T-helper 2 cell treated with Interferon-gamma antibody and Interleukin-4, amounts not matched to agents 100 ng/mL and 5 ng/mL, for 36 hours (primary cell): Measurements from ENCODE around the gene ADAMTS18. TPM values are rescaled to one million over a fixed set of nuclear protein-coding genes. Genes with fewer than 3 reads are reported as not detected.

Experiments used
- intact Hi-C: fragments of 100-400 bp; cut with micrococcal nuclease; formaldehyde crosslinking; loops from one replicate; pipeline ENCODE4 v1.15.1; 2023
- total RNA-seq: library from RNA; stranded (reverse); gene quantifications from 2 replicates; pipeline ENCODE4 v1.2.3, GENCODE V29; 2022

The ADAMTS18 gene
- total RNA-seq, 1 donor from 2014 or later: not detected

DNA sequence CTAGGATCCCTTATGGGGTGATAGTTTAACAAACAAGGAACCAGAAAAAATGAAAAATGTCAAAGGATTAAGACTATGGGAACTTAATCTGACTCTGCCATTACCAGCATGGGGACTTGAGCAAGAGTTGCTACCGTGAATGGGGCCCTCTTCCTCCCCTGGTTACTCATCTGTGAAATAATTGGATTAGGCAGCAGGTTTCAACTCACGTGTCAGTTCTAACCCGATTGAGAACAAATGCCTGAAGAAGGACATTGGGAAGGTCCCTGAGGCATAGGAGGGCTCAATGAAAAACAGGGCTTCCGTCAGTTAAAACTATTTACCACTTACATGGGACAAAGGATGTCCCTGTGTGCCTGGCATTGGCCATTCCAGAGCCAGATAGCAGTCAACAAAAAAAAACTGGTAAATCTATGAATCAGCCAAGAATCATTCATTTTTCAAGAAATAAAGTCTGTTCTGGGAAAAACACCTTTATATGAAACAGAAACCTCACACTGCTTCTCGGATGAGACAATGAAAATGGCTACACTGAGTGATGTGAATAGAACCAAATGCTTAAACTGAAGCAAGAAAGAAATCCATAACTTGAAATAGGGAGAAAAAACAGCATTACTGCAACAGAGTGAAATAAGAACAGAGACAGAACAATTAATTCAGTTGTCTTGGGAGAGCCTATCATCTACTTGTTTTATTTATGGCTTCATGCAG is 104.3 kb downstream of the ADAMTS18 start:
- intact Hi-C loops: no loop called here

DNA sequence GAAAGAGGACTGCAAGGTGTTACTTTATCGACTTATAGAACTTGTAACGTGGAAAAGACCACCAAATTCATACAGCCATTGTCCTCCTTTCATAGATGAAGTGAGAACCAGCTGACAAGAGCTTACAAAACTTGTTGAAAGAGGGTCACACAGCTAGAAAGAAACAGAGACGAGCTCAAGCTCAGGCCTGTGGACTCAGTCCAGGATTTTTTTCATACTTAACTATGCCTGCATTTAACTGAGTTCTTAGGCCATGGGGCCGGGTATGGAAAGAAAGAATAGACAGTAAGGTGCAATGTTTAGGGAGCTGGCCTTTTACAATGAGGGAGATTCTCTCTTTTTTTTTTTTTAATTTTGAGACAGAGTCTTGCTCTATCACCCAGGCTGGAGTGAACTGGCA is 106.1 kb downstream of the ADAMTS18 start:
- intact Hi-C loops: no loop called here

DNA sequence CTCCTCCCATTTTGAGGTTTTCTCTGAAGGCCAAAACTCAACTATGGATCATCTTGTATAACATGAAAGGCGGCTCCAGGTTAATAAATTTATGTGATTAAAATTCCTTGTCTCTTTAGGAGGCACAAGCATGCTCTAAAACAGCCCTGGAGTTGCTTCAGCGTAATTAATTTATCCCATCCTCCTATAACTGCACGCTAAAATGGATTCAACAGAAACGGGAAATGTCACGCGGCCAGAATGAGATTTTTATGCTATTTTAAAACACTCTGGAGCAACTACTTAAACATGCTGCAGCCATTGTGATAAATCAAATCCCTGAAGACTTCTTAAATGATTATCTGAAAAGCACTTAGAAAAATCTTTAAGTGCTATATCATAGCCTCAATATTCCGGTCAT is 106.6 kb downstream of the ADAMTS18 start:
- intact Hi-C loops: no loop called here

DNA sequence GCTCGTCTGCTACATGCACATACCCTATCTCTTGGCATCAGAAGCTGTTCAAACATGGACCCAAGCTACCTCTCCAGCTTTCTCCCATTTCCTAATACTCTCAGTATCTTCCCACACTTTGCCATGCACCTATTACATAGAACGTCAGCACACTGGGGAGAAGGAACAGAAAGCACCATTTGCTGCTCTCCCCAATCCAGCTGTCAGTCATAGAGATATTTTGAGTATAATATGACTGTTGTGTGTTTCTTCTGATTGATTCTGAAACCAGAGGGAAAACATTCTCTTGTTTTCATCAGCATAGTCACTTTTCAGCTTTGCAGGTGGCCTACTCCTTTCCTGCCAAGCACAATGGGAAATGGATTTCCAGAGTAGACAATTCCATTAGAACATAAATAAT is 107.1 kb downstream of the ADAMTS18 start:
- intact Hi-C loops: no loop called here

DNA sequence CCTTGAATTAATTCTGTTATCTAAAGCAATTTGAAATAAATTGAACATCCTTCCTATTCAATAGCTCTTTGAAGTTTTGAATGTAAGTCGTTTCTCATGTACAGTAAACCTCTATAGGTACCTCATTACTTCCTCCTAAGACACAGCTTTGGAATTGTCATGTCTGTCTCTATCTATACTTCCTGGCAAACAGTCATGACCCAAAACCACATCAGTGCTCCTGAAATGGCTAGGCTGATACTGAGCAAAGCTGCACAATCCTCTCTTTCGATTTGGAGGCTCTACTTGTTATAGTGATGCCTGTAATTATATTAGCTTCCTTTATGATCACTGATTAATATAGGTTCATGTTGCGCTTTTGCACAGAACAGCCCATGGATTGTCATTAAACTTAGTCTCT is 110.1 kb downstream of the ADAMTS18 start:
- intact Hi-C loops: no loop called here

DNA sequence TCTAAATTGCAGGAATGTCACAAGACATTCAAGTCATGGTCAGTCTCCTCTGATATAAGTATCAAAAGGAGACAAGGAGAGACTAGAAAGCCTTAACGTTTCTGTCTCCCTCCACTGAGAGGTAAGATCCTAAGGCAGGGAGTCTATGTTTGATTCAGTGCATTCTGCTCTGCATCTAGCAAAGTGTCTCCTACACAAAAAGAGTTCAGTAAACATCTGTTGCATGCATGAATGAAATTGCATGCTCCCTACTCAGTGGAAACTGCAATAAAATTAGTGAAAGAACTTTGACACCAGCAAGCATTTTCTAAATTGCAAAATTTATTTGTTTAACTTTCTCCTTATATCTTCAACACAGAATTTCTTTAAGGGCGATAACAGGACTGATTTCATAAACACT is 111.1 kb downstream of the ADAMTS18 start:
- intact Hi-C loops: no loop called here

DNA sequence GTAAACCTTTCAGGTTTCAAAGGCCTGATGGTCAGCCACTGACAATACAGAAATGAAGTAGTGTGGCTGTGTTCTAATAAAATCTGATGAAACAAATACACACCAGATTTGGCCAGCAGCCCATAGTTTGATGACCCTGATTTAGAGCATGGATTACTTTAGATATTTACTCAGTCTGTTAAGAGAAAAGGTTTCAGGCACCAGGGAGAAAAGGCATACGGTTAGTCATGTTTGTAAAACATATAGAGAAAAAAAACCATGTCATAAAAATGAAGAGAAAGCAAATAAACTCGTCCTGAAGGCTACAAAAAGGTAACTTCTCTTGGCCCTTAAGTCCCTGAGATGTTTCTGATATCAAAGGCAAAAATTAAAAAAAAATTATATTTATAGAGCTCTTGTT is 112.1 kb downstream of the ADAMTS18 start:
- intact Hi-C loops: no loop called here

DNA sequence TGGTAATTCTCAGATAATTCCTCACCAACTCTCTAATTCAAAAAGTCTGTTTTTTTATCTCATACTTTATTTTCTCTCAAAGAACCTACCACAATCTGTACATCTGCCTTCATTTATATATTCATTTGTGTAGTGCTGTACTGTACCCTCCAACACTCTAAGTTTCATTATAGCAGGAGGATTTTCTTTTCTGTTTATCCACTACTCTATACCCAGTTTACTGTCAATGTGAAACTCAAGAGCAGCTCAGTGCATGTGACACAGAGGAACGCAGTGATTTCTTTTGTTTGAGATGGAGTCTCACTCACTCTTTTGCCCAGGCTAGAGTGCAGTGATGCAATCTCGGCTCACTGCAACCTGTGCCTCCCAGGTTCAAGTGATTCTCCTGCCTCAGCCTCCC is 117.8 kb downstream of the ADAMTS18 start:
- intact Hi-C loops: no loop called here

DNA sequence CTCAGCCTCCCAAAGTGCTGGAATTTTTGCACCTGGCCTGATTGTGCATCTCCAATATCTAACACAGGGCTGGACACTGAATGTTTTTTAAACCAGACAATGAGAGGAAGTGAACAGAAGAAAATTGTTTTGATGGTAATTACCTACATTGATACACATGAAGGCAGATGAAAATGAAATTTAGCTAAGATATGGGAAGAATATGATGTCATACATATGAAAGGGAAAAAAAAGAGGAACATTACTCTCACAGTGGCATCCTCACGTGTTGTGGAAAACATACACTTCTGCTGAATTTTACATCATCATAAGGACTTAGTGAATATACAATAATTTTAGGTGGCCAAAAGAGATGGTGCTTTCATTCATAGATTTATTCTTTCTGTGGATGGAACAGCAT is 124.0 kb downstream of the ADAMTS18 start:
- intact Hi-C loops: no loop called here

DNA sequence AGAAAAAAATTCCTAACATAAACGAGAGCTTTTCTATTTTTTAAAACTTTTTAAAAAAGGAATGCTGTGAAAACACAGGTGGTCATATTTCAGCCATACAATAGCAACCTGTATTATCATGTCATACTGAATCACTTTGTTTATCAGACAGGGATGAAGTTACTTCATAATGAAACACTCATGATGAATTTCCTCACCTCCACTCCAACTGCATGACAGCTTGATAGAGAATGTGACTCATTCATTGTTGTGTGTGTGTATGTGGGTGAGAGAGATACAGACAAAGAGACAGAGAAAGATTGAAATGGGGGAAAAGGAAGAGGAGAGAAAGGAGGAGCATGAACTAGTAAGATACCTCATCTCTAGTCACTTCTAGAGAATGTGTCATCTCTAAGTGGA is 126.7 kb downstream of the ADAMTS18 start:
- intact Hi-C loops: no loop called here

DNA sequence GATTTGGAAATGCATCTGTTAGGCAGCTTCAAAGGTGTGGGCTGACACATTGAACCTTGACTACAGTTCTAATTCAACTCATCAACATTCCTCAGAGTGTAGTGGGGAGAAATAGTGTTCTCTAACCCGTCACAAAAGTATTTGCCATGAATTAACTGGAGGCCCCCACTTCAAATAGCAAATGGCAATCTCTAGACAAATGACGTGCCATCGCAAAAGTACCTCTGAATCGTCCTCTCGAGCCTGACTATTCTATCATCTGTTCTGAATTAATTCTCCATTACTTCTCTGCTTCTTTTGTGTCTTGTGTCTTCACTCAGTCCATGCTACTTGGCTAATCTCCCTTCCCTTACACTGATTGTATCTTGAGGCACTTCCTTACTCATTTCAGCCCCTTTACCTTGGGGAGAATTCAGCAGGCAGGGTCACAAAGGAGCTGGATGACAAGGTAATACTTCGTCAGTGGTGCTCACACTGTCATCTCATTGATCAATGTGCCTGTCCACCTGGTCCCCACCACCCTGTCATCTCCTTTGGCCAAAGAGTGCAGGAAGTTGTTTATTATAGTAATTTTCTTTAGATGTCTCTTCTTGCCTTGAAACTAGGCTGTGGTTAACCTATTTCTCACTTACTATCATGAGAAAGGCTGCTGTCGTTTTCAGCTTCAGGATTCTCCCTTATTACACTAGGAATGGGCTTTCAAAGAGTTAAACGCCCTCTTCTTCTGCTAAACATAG is 127.2 kb downstream of the ADAMTS18 start:
- intact Hi-C loops: no loop called here

DNA sequence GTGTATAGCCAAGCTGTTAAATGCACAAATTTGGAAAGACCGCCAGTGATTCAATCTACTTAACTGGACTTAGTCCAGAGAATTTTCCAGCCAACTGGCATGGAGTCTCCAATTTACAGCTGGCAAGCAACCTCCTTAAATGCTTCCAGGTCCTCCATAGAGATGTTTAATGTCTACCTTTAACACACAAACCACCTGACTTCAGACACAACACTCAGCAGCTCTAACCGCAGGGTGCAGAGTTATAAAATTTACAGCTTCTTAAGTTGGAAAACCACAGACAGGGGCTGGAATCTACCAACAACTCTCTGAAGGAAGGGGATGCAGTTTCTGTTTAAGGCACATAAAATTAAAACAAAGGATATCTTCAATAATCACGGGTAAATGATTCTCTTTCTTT is 128.8 kb downstream of the ADAMTS18 start:
- intact Hi-C loops: no loop called here

DNA sequence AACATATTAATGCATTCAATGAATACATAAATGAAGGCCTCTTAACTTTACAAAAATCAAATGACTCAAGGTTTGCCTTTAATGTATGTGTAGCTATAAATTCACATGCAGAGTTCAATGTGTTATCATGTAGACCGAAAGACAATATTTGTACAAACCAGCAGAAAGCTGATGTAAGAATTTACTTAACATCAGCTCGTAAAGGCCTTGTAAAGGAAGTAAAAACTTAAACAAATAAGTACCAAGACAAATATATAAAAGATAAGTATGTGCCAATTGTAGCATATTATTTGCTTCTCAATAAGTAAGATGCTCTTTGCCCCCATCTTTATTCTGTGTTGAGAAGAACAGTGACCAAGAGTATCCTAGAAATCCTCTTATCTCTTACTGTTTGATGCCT is 130.0 kb downstream of the ADAMTS18 start:
- intact Hi-C loops: no loop called here

DNA sequence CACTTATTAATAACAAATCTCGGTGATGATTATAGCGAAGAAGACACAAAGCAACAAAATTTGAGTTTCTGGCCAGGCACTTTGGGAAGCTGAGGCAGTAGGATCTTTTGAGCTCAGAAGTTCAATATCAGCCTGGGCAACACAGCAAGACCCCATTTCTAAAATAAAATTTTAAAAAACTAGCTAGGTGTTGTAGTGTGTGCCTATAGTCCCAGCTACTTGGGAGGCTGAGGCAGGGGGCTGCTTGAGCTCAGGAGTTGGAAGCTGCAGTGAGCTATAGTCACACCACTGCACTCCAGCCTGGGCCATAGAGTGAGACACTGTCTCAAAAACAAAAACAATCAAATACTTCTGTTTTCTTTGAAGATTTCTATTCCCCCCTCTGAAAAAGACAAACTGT is 130.7 kb downstream of the ADAMTS18 start:
- intact Hi-C loops: no loop called here

DNA sequence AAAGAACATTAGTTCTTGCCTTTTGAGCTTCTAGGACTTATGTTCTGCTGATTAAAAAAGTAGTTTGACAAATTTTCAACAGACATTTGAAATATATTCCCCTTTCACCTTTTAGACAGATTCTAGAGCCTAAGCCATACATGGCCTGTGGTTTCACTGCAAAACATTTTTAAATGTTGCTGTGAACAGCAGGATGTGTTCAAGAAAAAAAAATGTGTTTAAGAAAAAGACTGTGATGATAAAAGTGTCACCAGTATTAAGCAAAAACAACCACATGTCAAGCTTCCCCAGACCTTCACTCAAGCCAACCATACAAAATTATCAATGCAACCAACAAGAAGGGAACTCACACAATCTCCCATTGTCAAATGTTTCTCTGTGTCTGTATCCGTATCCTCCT is 132.2 kb downstream of the ADAMTS18 start:
- intact Hi-C loops: no loop called here

DNA sequence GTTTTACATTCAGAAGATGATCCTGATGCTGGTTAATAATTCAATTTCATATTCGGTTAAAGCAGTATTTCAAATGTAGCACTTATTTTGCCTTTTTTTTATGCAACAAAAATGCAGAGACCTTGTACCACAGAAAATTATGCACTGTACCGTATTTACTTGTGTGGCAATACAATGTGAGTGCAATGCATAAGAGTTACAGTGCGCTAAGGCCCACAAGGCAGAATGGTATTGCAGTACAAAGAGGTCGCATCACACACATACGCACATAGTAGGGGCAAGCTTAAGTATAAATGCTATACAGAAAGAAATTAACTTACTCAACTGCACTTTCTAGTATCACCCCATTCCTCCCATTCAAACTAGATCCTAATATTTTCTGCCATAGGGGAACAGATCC is 132.6 kb downstream of the ADAMTS18 start:
- intact Hi-C loops: no loop called here

DNA sequence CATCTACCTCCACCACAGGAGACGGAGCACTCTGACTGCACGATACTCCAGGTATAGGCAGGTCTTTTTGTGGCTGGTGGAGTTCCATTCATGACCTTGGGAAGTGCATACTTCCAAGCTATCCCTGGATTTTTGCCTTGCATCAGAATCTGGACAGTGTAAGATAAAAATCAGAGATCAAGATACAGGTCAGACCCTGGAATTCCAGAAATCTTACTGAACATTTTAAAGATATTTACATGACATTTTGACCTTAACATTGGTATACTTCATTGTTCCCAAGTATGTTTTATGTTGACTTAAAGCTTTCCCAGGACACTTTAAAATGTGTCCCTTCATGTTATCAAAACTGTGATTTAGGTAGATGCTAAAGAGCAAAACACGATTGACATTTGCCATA is 134.6 kb downstream of the ADAMTS18 start:
- intact Hi-C loops: no loop called here

DNA sequence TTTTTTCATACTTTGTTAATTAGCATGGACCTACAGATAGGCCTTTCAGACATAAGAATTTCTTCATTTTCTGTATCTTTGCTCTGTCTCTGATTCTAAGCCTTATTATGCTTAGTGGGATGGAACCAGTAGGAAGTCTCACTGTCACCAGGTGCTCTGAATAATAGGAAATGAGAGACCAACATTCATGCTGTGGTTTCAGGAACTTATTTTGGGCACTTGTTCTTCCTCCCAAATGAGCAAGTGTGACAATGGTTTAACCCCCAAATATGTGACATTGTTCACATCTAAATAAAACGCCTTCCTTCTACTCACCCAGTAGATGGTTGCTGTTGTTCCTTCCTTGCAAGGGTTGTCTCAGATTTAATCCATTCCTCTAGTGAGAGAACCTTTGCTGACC is 135.4 kb downstream of the ADAMTS18 start:
- intact Hi-C loops: no loop called here

DNA sequence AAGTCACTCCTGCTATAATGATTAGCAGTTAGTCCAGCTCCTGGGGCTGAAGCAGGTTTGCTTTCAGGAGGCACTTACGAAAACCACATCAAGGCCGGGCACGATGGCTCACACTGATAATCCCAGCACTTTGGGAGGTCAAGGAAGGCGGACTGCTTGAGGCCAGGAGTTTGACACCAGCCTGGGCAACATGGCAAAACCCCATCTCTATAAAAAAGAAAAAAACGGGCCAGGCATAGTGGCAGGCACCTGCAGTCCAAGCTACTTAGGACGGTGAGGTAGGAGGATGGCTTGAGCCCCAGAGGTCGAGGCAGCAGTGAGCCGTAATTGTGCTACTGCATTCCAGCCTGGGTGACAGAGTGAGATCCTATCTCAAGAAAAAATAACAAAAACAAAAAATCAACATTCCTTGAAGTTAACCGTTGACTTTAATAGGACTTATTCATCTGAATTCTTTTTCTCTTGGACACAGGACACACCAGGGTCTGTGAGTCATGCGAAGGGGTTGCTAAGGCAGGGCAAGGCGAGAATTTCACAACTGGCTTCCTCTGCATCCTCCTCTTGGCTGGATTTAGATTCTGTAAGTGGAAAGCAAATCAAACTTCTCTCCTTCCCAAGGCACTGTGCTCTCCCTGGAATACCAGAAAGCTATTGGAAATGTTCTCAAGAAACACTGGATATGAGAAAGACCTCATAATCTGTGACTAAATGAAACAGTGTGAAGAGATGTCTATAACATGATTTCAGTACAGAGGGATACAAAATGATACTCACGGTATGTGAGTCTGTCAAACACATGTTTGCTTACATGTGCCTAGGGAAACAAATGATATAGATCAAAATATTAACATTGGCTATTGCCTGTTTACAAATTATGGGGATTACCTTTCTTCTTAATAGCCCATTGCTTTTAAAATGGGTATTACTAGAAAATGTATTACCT is 136.1 kb downstream of the ADAMTS18 start:
- intact Hi-C loops: no loop called here

DNA sequence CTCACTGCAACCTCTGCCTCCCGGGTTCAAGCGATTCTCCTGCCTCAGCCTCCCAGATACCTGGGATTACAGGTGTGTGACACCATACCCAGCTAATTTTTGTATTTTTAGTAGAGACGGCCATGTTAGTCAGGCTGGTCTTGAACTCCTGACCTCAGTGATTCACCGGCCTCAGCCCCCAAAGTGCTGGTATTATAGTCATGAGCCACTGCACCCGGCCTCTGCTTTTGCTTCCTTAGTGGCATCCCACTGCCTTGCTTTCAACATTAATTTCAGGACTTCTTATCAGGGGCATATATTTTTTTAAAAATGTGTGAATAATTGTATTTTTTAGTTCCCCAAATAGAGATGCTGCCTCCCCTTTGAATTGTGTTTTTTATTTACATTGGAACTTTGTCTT is 136.8 kb downstream of the ADAMTS18 start:
- intact Hi-C loops: no loop called here

DNA sequence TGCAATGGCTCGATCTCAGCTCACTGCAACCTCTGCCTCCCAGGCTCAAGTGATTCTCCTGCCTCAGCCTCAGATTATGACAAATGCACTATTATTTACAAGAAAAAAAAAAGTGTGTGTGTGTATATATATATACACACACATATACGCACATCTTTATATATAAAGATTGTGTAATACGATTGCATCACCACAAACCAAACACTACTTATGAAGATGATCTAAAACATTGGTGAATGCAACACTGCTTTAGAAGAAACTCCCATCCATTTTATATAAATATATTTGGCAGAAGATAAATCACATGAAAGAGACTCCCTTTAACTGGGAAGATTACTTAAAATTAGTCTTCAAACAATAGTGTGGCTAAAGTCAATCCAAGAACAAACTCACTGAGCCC is 138.9 kb downstream of the ADAMTS18 start:
- intact Hi-C loops: no loop called here
